ENCODE measurements around the gene OSBPL5. TPM values are rescaled to one million over a fixed set of nuclear protein-coding genes. Genes with fewer than 3 reads are reported as not detected.
A peak's percentile ranks its signal among the peaks of the same experiment; 100 is the strongest.

The OSBPL5 gene
- total RNA-seq, 1 experiment from 2014 or later: not detected

GRCh38 chr11:3111919-3112690 lies 53.0 kb downstream of the OSBPL5 start:
- Histone ChIP-seq H3K27ac (ENCODE audit: low read length) (no peak overlapping the region), H3K9me3 (ENCODE audit: low read length) (peaks cover 4% of the 10 kb centered on the region; the same call in 1 of the 2 replicates), H3K36me3 (ENCODE audit: insufficient read depth, low read length) (no peaks in the 10 kb centered on the region), H4K20me1 (ENCODE audit: insufficient read depth, low read depth, low read length) (no peaks in the 10 kb centered on the region), H2AFZ (ENCODE audit: low read length) (no peak overlapping the region), H3K4me1 (ENCODE audit: low read length) (no peaks in the 10 kb centered on the region), H3K9me2 (replicated peaks; ENCODE audit: insufficient read depth, low read length) (no peaks in the 10 kb centered on the region), H3K4me3 (ENCODE audit: low read length) (no peak overlapping the region), H3K27me3 (ENCODE audit: low read length) (no peaks in the 10 kb centered on the region), H3K79me2 (ENCODE audit: low read length) (no peaks in the 10 kb centered on the region), H3K4me2 (ENCODE audit: low read depth, low read length, poor library complexity, severe bottlenecking) (no peak overlapping the region), H3K9ac (ENCODE audit: low read length) (no peak overlapping the region)
- no peak for DNase-seq

- DNase-seq: no peak
- Histone ChIP-seq H3K36me3 (ENCODE audit: insufficient read depth, low read length) (no peaks in the 10 kb centered on the region), H4K20me1 (ENCODE audit: insufficient read depth, low read depth, low read length) (no peaks in the 10 kb centered on the region), H2AFZ (ENCODE audit: low read length) (no peak overlapping the region), H3K4me3 (ENCODE audit: low read length) (no peak overlapping the region), H3K4me1 (ENCODE audit: low read length) (no peaks in the 10 kb centered on the region), H3K27ac (ENCODE audit: low read length) (no peak overlapping the region), H3K27me3 (ENCODE audit: low read length) (no peaks in the 10 kb centered on the region), H3K9ac (ENCODE audit: low read length) (no peak overlapping the region), H3K9me2 (replicated peaks; ENCODE audit: insufficient read depth, low read length) (no peaks in the 10 kb centered on the region), H3K4me2 (ENCODE audit: low read depth, low read length, poor library complexity, severe bottlenecking) (no peak overlapping the region), H3K9me3 (ENCODE audit: low read length) (peaks cover 4% of the 10 kb centered on the region; the same call in 1 of the 2 replicates), H3K79me2 (ENCODE audit: low read length) (no peaks in the 10 kb centered on the region)
Measured at GRCh38 chr11:3111466-3111865, 53.6 kb downstream of the OSBPL5 start.

GRCh38 chr11:3109921-3110706 lies 55.0 kb downstream of the OSBPL5 start:
- H3K9me3 ChIP-seq (ENCODE audit: low read length): peaks cover 3% of the 10 kb centered on the region; the same call in 1 of the 2 replicates
- H3K36me3 ChIP-seq (ENCODE audit: insufficient read depth, low read length): no peaks in the 10 kb centered on the region
- no peaks in the 10 kb centered on the region for H3K79me2 ChIP-seq (ENCODE audit: low read length)
- no peak overlapping the region for H3K4me2 ChIP-seq (ENCODE audit: low read depth, low read length, poor library complexity, severe bottlenecking)
- H3K9me2 ChIP-seq (replicated peaks; ENCODE audit: insufficient read depth, low read length): no peaks in the 10 kb centered on the region
- no peak overlapping the region for H3K27ac ChIP-seq (ENCODE audit: low read length)
- H2AFZ ChIP-seq (ENCODE audit: low read length): no peak overlapping the region
- no peak overlapping the region for H3K9ac ChIP-seq (ENCODE audit: low read length)
- peak; percentile 87 for DNase-seq
- H3K4me3 ChIP-seq (ENCODE audit: low read length): no peak overlapping the region
- H3K4me1 ChIP-seq (ENCODE audit: low read length): no peaks in the 10 kb centered on the region
- no peaks in the 10 kb centered on the region for H3K27me3 ChIP-seq (ENCODE audit: low read length)
- no peaks in the 10 kb centered on the region for H4K20me1 ChIP-seq (ENCODE audit: insufficient read depth, low read depth, low read length)

- Histone ChIP-seq H3K9ac (ENCODE audit: low read length) (no peak overlapping the region), H3K9me2 (replicated peaks; ENCODE audit: insufficient read depth, low read length) (no peaks in the 10 kb centered on the region), H3K36me3 (ENCODE audit: insufficient read depth, low read length) (no peaks in the 10 kb centered on the region)
Measured at GRCh38 chr11:3109434-3109833, 55.7 kb downstream of the OSBPL5 start.

GRCh38 chr11:3108183-3108721 lies 56.9 kb downstream of the OSBPL5 start:
- no peaks in the 10 kb centered on the region for H3K36me3 ChIP-seq (ENCODE audit: insufficient read depth, low read length)
- H4K20me1 ChIP-seq (ENCODE audit: insufficient read depth, low read depth, low read length): no peaks in the 10 kb centered on the region
- no peak overlapping the region for H3K4me3 ChIP-seq (ENCODE audit: low read length)
- no peak overlapping the region for H3K27ac ChIP-seq (ENCODE audit: low read length)
- no peak for DNase-seq
- H3K9me2 ChIP-seq (replicated peaks; ENCODE audit: insufficient read depth, low read length): no peaks in the 10 kb centered on the region
- no peak overlapping the region for H3K9ac ChIP-seq (ENCODE audit: low read length)
- H3K4me2 ChIP-seq (ENCODE audit: low read depth, low read length, poor library complexity, severe bottlenecking): no peak overlapping the region
- H2AFZ ChIP-seq (ENCODE audit: low read length): no peak overlapping the region
- no peaks in the 10 kb centered on the region for H3K4me1 ChIP-seq (ENCODE audit: low read length)
- H3K79me2 ChIP-seq (ENCODE audit: low read length): no peaks in the 10 kb centered on the region
- H3K9me3 ChIP-seq (ENCODE audit: low read length): no peaks in the 10 kb centered on the region
- no peaks in the 10 kb centered on the region for H3K27me3 ChIP-seq (ENCODE audit: low read length)

More at GRCh38 chr11:3109434-3109833, 55.7 kb downstream of the OSBPL5 start:
- no peak overlapping the region for H2AFZ ChIP-seq (ENCODE audit: low read length)
- no peaks in the 10 kb centered on the region for H3K4me1 ChIP-seq (ENCODE audit: low read length)
- H3K27ac ChIP-seq (ENCODE audit: low read length): no peak overlapping the region
- H3K4me3 ChIP-seq (ENCODE audit: low read length): no peak overlapping the region
- no peaks in the 10 kb centered on the region for H4K20me1 ChIP-seq (ENCODE audit: insufficient read depth, low read depth, low read length)
- DNase-seq: no peak
- no peaks in the 10 kb centered on the region for H3K27me3 ChIP-seq (ENCODE audit: low read length)
- no peaks in the 10 kb centered on the region for H3K79me2 ChIP-seq (ENCODE audit: low read length)
- no peak overlapping the region for H3K4me2 ChIP-seq (ENCODE audit: low read depth, low read length, poor library complexity, severe bottlenecking)
- no peaks in the 10 kb centered on the region for H3K9me3 ChIP-seq (ENCODE audit: low read length)

GRCh38 chr11:3107608-3108182 lies 57.4 kb downstream of the OSBPL5 start:
- Histone ChIP-seq H3K79me2 (ENCODE audit: low read length) (no peaks in the 10 kb centered on the region), H3K27ac (ENCODE audit: low read length) (no peak overlapping the region), H3K4me1 (ENCODE audit: low read length) (no peaks in the 10 kb centered on the region), H2AFZ (ENCODE audit: low read length) (no peak overlapping the region), H3K36me3 (ENCODE audit: insufficient read depth, low read length) (no peaks in the 10 kb centered on the region), H4K20me1 (ENCODE audit: insufficient read depth, low read depth, low read length) (no peaks in the 10 kb centered on the region), H3K9ac (ENCODE audit: low read length) (no peak overlapping the region), H3K4me2 (ENCODE audit: low read depth, low read length, poor library complexity, severe bottlenecking) (no peak overlapping the region), H3K4me3 (ENCODE audit: low read length) (no peak overlapping the region), H3K27me3 (ENCODE audit: low read length) (no peaks in the 10 kb centered on the region), H3K9me3 (ENCODE audit: low read length) (no peaks in the 10 kb centered on the region), H3K9me2 (replicated peaks; ENCODE audit: insufficient read depth, low read length) (no peaks in the 10 kb centered on the region)
- DNase-seq: no peak

- Histone ChIP-seq H3K9ac (ENCODE audit: low read length) (no peak overlapping the region), H3K9me2 (replicated peaks; ENCODE audit: insufficient read depth, low read length) (no peaks in the 10 kb centered on the region), H3K27me3 (ENCODE audit: low read length) (no peaks in the 10 kb centered on the region), H3K9me3 (ENCODE audit: low read length) (no peaks in the 10 kb centered on the region), H3K4me3 (ENCODE audit: low read length) (no peak overlapping the region), H4K20me1 (ENCODE audit: insufficient read depth, low read depth, low read length) (no peaks in the 10 kb centered on the region), H3K4me2 (ENCODE audit: low read depth, low read length, poor library complexity, severe bottlenecking) (no peak overlapping the region), H2AFZ (ENCODE audit: low read length) (no peak overlapping the region), H3K27ac (ENCODE audit: low read length) (no peak overlapping the region), H3K79me2 (ENCODE audit: low read length) (no peaks in the 10 kb centered on the region), H3K4me1 (ENCODE audit: low read length) (no peaks in the 10 kb centered on the region), H3K36me3 (ENCODE audit: insufficient read depth, low read length) (no peaks in the 10 kb centered on the region)
- DNase-seq: no peak
Measured at GRCh38 chr11:3106736-3107524, 58.2 kb downstream of the OSBPL5 start.

Data from Karpas-422 (cell line).